Upper lobe of left lung (tissue), 4 donors: ENCODE results near the gene DERA.

ENCODE experiments used
- POLR2A ChIP-seq, 4 donors: fragments of 450-650 bp; IDR thresholded peaks; one replicate each; pipeline ENCODE4 v1.5.1; 2016 to 2017; ENCODE audit warnings: antibody characterized with exemption in 4 of 4, mild to moderate bottlenecking in 2 of 4
- POLR2AphosphoS5 ChIP-seq, 2 donors: sonication (generic); formaldehyde crosslinking; IDR thresholded peaks; one replicate each; pipeline ENCODE4 v1.5.1; 2017; ENCODE audit warnings: antibody characterized with exemption in 2 of 2
- TF ChIP-seq, protein P1 (sequence below), 6 experiments: fragments of 450-650 bp in 4 of 6; fragments of 200-600 bp in 2 of 6; sonication (generic) in 2 of 6; IDR thresholded peaks; one replicate each; pipeline ENCODE4 v1.5.1; 2016 to 2019; ENCODE audit warnings: antibody characterized with exemption in 6 of 6

DNA sequence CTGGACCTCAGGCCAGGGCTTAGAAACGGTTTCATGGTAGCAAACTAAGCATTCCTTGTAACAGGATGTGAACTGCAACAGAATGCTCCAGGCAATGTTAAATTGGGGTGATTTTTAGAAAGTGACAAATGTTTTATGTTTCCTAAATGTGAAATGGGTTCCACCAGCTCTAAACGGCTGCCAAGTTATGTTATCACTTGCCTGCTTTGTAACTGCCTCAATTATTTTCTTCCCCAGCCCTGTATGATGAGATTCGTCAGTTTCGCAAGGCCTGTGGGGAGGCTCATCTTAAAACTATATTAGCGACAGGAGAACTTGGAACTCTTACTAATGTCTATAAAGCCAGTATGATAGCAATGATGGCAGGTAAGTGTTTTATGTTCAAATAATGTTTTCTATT is 70.9 kb downstream of the DERA start:
- TF ChIP-seq POLR2A (IDR thresholded peaks at IDR 0.05) (no peak), POLR2AphosphoS5 (IDR thresholded peaks at IDR 0.05) (no peak)
- TF ChIP-seq, protein P1, sequence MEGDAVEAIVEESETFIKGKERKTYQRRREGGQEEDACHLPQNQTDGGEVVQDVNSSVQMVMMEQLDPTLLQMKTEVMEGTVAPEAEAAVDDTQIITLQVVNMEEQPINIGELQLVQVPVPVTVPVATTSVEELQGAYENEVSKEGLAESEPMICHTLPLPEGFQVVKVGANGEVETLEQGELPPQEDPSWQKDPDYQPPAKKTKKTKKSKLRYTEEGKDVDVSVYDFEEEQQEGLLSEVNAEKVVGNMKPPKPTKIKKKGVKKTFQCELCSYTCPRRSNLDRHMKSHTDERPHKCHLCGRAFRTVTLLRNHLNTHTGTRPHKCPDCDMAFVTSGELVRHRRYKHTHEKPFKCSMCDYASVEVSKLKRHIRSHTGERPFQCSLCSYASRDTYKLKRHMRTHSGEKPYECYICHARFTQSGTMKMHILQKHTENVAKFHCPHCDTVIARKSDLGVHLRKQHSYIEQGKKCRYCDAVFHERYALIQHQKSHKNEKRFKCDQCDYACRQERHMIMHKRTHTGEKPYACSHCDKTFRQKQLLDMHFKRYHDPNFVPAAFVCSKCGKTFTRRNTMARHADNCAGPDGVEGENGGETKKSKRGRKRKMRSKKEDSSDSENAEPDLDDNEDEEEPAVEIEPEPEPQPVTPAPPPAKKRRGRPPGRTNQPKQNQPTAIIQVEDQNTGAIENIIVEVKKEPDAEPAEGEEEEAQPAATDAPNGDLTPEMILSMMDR (IDR thresholded peaks at IDR 0.05): no peak
